ENCODE data around the gene PLEKHJ1.

DNA sequence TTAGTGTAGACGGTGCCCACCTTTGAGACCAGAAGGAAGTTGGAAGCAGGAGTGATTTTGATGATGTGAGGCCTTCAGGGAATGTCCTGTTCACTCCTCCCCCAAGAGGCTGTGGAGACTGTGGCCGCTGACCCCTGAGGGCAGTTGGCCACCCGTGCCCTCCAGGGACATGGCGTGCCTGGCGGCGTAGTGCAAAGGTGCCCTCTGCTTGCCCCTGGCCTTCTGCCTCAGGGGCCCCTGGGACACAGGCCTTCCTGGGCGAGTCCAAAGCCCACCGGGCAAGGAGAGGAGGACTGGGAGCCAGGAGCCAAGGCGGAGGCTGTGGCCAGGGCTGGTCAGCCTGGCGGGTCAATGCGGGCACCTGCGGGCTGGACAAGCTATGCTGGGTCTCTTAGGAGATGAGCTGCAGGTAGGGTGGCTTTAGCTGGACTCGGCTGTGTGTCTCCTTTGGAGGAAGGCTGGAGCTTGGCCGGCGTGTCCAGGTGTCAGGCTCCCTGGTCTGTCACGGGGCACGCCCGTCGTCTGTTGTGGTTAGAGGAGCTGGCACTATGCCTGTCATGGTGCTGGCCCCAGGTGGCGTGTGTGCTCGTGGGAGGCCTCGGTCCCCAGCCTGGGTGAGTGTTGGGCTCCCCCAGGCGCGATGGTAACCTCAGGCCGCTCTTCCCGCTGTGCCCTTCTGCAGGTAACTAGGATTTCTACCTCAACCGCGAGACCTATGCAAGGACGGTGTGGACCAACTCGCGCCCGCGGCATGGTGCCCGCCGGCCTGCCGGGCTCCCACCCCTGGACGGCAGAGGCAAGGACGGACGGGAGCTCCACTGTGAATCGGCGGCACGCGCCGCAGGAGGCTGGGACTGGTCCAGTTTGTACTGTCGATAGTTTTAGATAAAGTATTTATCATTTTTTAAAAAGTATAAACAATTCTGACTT is 6.8 kb downstream of the PLEKHJ1 start:
- no peak for TF ChIP-seq POLR2A (IDR thresholded peaks at IDR 0.05)
- TF ChIP-seq, protein P1, sequence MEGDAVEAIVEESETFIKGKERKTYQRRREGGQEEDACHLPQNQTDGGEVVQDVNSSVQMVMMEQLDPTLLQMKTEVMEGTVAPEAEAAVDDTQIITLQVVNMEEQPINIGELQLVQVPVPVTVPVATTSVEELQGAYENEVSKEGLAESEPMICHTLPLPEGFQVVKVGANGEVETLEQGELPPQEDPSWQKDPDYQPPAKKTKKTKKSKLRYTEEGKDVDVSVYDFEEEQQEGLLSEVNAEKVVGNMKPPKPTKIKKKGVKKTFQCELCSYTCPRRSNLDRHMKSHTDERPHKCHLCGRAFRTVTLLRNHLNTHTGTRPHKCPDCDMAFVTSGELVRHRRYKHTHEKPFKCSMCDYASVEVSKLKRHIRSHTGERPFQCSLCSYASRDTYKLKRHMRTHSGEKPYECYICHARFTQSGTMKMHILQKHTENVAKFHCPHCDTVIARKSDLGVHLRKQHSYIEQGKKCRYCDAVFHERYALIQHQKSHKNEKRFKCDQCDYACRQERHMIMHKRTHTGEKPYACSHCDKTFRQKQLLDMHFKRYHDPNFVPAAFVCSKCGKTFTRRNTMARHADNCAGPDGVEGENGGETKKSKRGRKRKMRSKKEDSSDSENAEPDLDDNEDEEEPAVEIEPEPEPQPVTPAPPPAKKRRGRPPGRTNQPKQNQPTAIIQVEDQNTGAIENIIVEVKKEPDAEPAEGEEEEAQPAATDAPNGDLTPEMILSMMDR (IDR thresholded peaks at IDR 0.05) = no peak
